H1 (cell line): ENCODE measurements around the gene MSI2. TPM values are rescaled to one million over a fixed set of nuclear protein-coding genes. Genes with fewer than 3 reads are reported as not detected.

Source experiments
- TBP ChIP-seq: IDR thresholded peaks from 2 replicates; pipeline ENCODE4 v1.6.1; 2011; ENCODE audit warnings: low read depth, low read length, improper control_type of control experiment
- polyA plus RNA-seq, 7 experiments: library from polyadenylated mRNA; depleted of rRNA in 3 of 7; stranded (reverse) in 5 of 7; unstranded in 2 of 7; fragments of >200 nt in 5 of 7; fragments of 200-250 nt in 2 of 7; gene quantifications; 1 replicate in 5 of 7; 2 replicates in 1 of 7; 4 replicates in 1 of 7; pipeline versions ENCODE4 v1.2.1 to v1.2.3, GENCODE V29; 2011 to 2013; ENCODE audit warnings: missing spikeins in 2 of 7, mixed read lengths in 2 of 7
- total RNA-seq: library from RNA; stranded (reverse); fragmentation: NEBNext Ultra II Directional; extraction: Animal tissue kit (Norgen Biotek cat#: 25700); gene quantifications from 2 replicates; pipeline ENCODE4 v1.2.1, GENCODE V29; 2021
- TF ChIP-seq, protein P1 (sequence below): fragments of 300-600 bp; sonication (generic); IDR thresholded peaks from 2 replicates; pipeline ENCODE4 v1.7.1; 2012; ENCODE audit warnings: low read length, moderate library complexity, mild to moderate bottlenecking, inconsistent platforms; ENCODE audit not compliant: insufficient replicate concordance
- TF ChIP-seq, protein P2 (sequence below): IDR thresholded peaks from 2 replicates; pipeline ENCODE4 v1.6.1; 2012; ENCODE audit warnings: low read length, inconsistent platforms

The MSI2 gene
- total and polyA plus RNA-seq, 2 of the 8 experiments (the other 6 are each of a cell fraction or from before 2014, with no cell fraction given): 36.7 to 80.6 TPM

DNA sequence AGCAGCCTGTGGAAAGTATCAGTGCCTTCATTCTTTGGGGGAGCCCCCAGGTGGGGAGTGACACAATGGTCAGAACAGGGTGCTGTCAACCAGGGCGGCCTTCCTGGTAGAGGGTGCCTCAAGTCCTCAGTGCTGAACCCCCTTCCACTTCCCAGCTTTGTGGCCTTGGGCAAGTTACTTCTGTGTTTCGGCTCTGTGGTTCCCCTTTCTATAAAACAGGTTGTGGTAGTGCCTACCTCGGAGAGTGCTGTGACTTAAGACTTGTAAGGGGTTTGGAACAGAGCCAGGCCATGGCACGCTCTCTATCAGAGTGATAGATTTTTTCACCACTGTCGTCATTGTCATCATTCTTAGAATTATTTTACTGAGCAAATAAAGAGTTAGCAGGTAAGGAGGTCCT lies 347.7 kb downstream of the MSI2 start (continued):
- TF ChIP-seq, protein P1, sequence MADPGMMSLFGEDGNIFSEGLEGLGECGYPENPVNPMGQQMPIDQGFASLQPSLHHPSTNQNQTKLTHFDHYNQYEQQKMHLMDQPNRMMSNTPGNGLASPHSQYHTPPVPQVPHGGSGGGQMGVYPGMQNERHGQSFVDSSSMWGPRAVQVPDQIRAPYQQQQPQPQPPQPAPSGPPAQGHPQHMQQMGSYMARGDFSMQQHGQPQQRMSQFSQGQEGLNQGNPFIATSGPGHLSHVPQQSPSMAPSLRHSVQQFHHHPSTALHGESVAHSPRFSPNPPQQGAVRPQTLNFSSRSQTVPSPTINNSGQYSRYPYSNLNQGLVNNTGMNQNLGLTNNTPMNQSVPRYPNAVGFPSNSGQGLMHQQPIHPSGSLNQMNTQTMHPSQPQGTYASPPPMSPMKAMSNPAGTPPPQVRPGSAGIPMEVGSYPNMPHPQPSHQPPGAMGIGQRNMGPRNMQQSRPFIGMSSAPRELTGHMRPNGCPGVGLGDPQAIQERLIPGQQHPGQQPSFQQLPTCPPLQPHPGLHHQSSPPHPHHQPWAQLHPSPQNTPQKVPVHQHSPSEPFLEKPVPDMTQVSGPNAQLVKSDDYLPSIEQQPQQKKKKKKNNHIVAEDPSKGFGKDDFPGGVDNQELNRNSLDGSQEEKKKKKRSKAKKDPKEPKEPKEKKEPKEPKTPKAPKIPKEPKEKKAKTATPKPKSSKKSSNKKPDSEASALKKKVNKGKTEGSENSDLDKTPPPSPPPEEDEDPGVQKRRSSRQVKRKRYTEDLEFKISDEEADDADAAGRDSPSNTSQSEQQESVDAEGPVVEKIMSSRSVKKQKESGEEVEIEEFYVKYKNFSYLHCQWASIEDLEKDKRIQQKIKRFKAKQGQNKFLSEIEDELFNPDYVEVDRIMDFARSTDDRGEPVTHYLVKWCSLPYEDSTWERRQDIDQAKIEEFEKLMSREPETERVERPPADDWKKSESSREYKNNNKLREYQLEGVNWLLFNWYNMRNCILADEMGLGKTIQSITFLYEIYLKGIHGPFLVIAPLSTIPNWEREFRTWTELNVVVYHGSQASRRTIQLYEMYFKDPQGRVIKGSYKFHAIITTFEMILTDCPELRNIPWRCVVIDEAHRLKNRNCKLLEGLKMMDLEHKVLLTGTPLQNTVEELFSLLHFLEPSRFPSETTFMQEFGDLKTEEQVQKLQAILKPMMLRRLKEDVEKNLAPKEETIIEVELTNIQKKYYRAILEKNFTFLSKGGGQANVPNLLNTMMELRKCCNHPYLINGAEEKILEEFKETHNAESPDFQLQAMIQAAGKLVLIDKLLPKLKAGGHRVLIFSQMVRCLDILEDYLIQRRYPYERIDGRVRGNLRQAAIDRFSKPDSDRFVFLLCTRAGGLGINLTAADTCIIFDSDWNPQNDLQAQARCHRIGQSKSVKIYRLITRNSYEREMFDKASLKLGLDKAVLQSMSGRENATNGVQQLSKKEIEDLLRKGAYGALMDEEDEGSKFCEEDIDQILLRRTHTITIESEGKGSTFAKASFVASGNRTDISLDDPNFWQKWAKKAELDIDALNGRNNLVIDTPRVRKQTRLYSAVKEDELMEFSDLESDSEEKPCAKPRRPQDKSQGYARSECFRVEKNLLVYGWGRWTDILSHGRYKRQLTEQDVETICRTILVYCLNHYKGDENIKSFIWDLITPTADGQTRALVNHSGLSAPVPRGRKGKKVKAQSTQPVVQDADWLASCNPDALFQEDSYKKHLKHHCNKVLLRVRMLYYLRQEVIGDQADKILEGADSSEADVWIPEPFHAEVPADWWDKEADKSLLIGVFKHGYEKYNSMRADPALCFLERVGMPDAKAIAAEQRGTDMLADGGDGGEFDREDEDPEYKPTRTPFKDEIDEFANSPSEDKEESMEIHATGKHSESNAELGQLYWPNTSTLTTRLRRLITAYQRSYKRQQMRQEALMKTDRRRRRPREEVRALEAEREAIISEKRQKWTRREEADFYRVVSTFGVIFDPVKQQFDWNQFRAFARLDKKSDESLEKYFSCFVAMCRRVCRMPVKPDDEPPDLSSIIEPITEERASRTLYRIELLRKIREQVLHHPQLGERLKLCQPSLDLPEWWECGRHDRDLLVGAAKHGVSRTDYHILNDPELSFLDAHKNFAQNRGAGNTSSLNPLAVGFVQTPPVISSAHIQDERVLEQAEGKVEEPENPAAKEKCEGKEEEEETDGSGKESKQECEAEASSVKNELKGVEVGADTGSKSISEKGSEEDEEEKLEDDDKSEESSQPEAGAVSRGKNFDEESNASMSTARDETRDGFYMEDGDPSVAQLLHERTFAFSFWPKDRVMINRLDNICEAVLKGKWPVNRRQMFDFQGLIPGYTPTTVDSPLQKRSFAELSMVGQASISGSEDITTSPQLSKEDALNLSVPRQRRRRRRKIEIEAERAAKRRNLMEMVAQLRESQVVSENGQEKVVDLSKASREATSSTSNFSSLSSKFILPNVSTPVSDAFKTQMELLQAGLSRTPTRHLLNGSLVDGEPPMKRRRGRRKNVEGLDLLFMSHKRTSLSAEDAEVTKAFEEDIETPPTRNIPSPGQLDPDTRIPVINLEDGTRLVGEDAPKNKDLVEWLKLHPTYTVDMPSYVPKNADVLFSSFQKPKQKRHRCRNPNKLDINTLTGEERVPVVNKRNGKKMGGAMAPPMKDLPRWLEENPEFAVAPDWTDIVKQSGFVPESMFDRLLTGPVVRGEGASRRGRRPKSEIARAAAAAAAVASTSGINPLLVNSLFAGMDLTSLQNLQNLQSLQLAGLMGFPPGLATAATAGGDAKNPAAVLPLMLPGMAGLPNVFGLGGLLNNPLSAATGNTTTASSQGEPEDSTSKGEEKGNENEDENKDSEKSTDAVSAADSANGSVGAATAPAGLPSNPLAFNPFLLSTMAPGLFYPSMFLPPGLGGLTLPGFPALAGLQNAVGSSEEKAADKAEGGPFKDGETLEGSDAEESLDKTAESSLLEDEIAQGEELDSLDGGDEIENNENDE: no peak
- no peak for TF ChIP-seq TBP
- TF ChIP-seq, protein P2, sequence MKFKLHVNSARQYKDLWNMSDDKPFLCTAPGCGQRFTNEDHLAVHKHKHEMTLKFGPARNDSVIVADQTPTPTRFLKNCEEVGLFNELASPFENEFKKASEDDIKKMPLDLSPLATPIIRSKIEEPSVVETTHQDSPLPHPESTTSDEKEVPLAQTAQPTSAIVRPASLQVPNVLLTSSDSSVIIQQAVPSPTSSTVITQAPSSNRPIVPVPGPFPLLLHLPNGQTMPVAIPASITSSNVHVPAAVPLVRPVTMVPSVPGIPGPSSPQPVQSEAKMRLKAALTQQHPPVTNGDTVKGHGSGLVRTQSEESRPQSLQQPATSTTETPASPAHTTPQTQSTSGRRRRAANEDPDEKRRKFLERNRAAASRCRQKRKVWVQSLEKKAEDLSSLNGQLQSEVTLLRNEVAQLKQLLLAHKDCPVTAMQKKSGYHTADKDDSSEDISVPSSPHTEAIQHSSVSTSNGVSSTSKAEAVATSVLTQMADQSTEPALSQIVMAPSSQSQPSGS: no peak
